GM21737 (cell line): ENCODE data around the gene DHX35.

ENCODE experiments used
- ATAC-seq: cut with Tn5 transposase; IDR thresholded peaks from one replicate; pipeline ENCODE4 v1.9.1; 2021; ENCODE audit warnings: mild to moderate bottlenecking, moderate library complexity; ENCODE audit not compliant: unreplicated experiment

Gene DHX35

DNA sequence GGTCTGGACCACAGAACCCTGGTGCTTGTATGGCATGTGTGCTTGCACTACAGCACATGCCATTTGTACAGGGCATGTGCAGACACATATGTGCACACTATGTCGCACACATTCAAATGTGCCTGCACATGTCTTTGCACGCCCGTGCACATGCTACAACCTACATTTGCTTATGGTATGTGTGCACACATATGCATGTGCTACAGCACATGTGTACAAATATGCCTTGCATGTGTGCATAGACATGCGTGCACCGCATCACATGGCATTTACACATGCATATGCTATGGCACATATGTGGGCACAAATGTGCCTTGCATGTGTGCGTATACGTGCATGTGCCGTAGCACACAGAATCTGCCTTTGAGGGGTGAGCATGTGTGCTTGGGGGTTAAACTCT lies 90.5 kb downstream of the DHX35 start:
- no peak for ATAC-seq

DNA sequence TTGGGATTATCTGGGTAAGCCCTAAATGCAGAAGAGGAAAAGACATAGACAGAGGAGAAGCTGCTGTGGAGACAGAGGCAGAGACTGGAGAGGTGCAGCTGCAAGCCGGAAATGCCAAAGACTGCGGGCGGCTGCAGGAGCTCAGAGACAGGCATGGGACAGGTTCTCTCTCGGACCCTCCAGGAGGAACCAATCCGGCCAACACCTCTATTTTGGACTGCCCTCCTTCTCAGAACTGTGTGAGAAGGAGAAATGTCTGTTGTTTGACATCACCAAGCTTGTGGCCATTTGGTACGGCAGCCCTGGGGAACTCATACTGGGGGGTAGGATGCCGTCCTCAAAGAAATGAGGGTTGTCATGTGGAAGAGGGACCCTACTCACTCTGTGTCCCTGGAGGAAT lies 95.0 kb downstream of the DHX35 start:
- ATAC-seq = no peak

DNA sequence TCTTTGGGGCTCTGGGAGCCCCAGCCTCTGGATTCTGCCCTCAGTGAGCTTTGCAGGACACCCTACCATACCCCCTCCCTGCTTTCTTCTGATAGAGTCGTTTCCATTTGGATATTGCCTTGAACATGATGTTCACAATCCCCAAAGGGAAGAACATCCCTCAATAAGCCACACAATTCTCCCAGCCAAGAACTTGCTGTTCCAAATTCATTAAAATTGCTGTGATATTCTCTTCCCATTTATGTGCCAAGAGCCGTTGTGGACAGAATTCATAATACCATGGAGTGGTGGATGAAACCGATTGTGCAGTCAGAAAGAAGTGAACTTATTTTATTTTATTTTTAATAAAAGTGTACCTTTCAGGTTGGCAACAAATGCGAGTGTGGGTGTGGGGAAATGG lies 95.8 kb downstream of the DHX35 start:
- ATAC-seq = no peak

DNA sequence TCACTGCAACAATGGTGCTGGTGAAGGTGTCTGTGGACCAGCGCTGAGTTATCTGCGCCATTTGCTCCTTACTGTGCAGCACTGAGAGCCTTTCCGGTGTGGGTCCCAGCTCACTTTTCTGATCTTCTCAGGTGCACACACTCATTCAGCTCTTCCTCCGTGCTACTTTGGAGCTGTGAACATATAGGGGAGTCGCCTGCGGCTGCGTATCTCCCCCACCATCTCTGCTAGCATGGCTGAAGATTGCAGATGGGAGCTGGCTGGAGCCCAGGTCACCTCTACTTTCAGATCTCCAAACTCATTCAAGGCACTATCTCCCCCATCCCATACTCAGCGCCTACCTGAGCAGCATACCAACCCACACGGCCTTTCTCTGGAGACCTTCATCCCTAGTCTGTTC lies 96.9 kb downstream of the DHX35 start:
- no peak for ATAC-seq

DNA sequence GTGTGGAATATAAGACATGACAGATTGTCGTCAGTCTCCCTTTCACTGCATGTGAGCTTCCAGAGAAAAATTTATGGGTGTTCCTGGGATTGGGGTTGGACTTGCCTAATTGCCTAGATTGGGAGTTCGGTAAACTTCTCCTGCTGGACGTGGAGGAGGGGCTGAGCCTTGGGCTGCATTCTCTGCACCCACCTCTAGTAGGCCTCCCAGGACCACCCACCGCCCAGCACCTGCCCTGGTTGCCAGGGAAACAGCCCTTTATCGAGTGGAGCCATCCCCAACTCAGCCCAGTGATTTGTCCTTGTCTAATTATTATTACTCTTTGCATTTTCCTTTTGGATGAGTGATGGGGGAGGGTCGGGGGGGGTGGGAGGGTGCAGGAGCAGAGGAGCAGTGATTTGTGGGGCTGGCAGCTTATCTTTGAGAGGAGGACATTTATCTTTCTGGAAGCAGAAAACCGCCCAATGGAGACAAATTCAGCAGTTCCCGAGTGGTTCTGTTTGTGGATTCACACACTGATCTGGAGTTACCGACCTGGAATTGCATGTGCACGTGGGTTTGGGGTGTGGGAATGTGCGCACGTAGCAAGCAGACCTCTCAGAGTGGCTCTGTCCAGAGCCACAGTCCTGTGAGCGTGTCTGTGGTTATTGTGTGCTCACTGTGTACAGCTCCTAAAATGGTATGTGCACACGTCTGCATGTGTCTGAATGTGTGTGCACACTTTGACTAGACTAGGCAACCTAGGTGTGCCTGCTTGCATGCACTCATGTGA lies 104.5 kb downstream of the DHX35 start:
- ATAC-seq = no peak

DNA sequence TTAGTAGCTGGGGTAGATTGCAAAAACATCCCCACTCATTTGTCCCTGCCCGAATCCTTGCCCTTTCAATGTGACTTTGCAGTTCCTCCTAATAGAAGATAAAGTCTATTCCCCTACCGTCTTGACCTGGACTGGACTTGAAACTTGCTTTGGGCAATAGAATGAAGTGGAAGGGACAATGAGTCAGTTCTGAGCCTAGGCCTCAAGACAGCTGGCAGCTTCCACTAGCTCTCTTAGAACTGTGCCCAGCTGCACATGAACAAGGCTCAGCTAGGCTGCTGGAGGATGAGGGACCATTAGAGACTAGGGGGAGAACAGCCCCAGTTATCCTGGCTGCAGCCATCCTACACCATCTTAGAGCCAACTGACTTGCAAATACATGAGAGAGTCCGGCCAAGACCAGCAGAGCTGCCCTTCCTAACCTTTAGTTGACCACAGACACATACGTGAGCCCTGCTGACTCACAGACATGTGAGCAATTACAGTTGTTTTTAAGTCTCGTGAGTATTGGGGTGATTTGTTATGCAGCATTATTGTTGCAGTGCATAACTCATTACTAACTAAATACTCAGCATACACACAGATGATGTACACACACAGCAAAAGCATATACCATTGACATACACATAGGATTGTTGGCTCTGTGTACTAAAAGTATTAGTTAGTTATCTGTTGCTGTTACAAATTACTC lies 105.5 kb downstream of the DHX35 start:
- ATAC-seq = no peak

DNA sequence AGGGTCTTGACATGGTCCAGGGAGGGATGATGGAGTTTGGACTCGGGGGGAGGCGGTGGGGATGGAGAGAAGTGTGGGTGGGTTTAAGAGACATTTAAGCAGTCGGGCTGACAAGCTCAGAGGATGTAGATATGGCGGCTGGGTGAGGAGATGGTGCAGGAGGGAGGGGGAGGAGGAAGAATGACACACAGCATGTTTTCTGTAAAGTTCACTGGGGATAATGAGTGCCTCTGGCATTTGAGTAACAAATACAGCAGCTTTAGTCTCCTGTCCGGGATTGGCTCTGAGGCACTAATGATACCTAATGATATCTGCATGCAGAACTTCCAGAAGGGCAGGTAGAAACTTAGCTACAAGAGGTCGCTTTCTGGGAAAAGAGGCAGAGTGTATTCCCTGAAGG lies 107.8 kb downstream of the DHX35 start:
- no peak for ATAC-seq

DNA sequence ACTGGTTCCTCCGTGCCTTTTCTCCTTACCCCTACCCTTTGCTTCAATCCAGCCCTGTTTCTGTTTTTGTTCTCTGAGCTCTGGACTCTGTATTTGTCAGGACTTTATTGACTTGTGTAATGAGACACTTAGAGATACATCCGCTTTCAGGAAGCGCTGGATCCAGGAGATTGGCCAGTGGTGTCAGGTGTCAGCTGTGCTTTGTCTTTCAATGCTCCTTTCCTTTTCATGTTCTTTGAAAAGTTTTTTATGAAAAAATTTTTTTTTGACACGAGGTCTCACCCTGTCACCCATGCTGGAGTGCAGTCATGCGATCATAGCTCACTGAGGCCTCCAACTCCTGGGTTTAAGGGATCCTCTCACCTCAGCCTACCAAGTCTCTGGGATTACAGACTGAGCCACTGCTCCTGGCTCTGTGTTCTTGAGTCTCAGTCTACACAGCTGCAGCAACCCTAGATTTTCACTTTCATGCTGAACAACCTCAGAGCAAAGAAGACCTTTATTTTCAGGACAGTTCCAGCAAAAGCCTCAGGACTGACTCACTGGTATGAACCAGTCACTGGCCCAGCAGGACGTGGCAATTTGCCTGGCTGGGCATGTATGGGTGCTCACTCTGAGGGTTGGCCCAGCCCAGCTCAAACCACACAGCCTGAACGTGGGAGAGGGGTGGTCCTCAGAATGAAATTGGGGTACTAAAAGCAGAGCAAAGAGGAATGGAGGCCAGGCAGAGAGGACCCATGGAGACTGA lies 108.5 kb downstream of the DHX35 start:
- ATAC-seq = no peak

DNA sequence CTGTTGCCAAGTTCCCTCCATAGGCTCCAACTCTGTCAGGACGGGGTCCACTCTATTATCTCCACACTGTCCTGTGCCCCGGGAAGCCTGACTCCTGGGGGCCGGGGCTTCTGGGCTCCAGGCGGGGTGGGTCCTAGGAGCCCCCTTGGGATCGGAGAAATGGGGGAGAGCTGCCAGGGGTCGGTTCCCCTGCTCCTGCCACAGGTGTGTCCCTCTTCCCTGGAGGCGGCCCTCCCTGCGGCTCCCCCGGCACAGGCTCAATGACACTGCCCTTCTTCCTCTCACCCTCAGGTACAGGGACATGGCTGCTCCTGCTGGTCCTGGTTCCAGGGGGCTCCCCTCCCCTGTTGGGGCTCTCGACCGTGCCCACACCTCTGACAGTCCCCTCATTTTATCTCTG lies 110.0 kb downstream of the DHX35 start:
- ATAC-seq = no peak

DNA sequence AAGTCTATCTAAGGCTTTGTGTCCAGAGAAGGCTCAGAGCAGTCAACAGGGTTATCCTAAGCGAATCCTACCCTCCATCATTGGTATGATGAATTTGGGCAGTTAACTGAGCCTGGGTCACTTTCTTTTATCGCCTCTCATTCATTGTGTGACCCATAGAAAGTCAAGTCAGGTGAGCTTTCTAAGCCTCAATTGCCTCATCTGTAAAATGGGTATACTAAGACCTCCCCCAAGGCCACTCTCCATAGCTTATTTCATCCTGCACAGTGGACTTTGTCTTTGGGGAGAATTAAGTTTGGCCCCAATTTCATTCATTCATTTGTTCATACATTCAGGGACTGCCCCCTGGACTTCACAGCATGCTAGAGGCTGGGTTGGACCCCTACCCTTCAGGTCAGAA lies 110.5 kb downstream of the DHX35 start:
- ATAC-seq = no peak

DNA sequence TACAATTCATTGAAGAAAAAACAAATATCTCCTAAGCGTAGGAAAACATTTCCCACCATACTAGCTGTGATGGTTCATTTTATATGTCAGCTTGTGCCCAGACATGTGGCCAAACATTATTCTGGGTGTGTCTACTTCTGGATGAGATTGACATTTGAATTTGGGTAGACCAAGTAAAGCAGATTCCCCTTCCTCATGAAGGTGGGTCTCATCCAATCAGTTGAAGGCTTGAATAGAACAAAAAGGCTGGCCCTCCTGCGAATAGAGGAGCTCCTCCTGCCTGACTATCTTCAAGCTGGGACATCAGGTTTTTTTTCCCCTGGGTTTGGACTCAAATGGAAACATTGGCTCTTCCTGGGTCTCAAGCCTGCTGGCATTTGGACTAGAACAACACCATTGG lies 113.6 kb downstream of the DHX35 start:
- ATAC-seq = no peak

DNA sequence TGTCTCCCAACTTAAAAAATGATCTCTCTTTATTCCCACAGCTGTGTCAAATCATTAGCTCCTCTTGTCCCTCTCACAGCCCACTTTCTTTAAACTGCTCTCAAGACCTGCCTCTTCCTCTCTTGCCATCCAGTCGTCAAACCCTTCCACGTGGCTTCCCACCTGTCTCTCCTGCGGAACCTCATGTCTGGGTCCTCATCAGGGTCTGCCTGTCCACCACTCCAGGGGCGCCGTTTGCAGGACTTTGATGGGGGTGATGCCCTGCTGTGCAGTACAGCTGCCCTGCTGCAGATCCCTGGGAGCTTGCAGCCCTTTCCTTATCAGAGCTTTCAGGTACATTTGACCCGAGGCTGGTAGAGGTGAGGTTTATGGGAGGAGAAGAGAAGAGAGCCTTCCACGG lies 114.8 kb downstream of the DHX35 start:
- ATAC-seq = no peak

DNA sequence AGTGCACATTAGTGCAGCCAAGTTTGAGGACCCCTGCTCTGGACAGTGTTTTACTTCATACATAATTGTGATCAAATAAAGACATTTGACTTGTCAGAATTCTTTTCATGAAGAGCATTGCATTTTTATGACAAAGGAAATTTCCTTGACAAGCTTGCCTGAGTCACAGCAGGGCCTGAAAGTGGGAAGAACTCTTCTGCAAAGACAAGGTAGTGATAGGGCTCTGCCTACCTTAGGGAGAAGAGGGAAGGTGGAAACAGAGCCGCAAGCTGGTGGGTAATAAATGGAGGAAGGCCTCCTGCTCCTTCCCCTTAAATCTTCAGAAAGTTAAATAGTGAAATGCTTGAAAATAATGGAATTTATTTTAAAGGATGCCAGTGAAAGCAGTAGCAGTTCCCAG lies 118.2 kb downstream of the DHX35 start:
- no peak for ATAC-seq

DNA sequence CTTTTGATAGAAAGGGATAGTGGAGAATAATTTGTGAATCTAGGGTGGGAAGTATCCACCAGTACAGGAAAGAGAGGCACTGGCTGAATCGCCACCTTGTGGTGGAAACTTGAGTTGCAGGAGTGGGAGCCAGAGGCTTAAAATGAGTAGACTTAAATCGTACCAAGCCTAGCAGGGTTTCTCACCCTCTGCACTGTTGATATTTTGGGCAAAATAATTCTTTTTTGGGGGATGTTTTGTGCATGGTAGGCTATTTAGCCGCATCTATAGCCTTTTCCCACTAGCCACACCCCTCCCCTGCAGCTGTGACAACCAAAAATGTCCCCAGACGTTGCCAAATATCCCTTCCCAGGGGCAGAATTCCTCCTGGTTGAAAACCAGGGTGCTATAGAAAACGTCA lies 119.1 kb downstream of the DHX35 start:
- ATAC-seq = no peak

DNA sequence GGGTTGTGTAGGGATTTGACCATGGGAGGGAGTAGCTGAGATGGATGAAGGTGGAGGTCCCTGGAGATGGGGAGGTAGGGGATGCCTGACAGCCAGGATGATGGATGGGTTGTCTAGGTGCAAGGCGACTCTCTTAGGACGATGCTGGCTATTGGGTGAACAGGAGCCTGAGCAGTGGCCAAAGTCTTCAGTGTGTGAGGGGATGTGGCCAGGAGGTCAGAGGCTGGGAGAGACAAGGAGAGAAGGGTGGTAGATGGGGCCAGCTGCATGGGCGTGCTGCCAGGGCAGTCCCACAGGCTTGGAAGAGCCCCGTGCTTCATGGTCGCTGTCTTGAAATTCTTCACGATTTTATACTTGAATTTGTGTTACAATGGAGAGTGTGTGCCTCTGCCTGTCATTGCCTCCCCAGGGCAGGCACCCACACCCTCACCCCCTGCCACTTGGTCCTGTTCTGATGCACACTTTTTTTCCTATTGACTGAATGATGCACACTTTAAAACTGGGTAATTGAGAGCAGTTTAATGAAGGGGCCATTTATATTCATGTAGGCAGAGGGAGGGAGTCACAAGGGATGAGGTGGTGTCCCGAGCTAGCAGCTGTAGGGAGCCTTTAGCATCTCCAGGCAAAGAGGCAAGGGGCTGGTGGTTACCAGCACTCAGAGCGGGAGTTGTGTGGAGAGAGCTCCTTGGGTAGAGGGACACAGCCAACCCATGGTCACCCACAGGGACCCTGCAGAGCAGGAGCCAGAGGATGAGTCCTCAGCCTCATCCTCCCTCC lies 120.7 kb downstream of the DHX35 start:
- ATAC-seq = no peak

DNA sequence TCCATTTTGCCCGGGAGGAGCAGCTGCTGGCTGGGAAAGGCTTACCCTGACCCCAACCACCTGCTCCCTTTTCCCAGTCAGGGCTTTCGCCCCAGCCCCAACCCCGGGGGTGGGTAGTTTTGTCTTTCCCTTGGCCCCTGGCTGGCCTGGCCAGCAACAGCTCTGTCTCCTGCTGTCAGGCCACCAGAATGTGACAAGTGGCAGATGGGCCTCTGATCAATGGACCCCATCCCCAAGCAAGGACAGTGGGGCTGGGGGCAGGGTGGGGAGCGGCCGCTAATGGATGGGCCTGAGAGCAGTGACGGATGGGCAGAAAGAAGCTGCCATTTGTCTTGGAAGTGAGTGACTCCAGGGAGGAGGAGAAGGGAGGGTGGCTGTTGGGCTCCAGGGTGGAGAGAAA lies 121.6 kb downstream of the DHX35 start:
- ATAC-seq = no peak

DNA sequence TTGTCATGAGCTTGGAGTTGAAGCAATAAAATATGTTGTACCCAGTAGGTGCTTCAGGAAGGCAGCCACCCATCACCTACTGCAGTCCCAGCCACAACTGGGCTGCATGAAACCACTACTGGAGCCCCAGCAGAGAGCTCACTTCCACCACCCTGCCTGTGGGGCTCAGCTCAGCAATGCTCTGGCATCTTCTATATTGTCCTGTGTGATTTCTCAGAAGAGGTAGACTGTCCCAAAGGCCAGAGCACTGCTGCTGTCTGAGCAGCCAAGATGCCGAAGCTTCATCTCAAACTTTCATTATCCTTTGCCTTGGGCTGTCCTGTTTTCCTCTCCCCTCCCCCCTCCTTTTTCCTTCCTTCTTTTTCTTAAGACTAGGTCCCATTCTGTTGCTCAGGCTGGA lies 126.9 kb downstream of the DHX35 start:
- ATAC-seq = no peak
